ENCODE measurements around the gene IL12RB1. TPM values are rescaled to one million over a fixed set of nuclear protein-coding genes. Genes with fewer than 3 reads are reported as not detected.

IL12RB1 gene
- total and polyA plus RNA-seq, 2 of the 13 experiments (the other 11 are each of a cell fraction or from before 2014, with no cell fraction given), result 0.03 to 0.04 TPM

DNA sequence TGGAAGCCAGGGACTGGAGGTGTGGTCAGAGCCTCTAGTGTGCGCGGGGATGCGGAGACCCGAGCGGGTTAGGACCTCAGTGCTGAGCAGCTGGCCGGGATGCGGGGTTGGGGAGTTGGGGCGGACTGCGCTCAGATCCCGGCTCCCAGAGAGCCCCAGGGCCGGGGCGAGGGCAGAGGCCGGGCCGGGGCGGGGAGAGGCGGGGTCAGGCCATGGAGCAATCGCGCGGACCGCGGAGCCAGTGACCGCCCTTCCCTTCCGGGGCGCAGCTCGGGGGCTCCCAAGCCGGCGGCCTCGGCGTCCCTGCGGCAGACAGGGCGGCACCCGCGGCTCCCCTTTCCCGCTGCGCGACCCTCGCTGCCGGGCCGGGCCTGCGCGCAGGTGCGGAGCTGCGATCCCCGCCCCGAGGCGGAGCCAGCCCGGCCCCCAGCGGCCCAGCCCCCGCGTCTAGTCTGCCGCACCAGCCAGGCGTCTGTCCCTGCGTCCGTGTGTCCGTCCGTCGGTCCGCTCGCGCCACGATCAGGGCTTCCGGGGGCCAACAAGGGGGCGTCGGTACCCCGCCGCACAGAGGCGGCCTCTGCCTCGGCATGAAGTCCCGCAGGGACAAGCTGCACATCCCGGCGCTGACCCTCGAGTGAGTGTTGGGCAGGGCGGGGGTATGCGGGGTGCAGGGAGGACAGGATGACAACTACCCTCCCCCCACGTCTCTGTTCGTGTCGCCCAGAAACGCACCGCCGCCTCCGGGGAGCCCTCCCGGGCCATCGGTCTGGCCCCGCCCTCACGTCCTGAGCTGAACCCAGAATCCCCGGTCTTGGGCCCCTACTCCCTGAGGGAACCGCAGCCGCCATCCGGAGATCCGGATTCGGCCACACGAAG is 23.2 kb upstream of the IL12RB1 start (continued):
- TF ChIP-seq, protein P1, sequence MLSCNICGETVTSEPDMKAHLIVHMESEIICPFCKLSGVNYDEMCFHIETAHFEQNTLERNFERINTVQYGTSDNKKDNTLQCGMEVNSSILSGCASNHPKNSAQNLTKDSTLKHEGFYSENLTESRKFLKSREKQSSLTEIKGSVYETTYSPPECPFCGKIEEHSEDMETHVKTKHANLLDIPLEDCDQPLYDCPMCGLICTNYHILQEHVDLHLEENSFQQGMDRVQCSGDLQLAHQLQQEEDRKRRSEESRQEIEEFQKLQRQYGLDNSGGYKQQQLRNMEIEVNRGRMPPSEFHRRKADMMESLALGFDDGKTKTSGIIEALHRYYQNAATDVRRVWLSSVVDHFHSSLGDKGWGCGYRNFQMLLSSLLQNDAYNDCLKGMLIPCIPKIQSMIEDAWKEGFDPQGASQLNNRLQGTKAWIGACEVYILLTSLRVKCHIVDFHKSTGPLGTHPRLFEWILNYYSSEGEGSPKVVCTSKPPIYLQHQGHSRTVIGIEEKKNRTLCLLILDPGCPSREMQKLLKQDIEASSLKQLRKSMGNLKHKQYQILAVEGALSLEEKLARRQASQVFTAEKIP (CRISPR knock-in tag; IDR thresholded peaks at IDR 0.05; ENCODE audit: borderline replicate concordance), result no peak
- TF ChIP-seq ZNF292 (CRISPR knock-in tag; IDR thresholded peaks at IDR 0.05; ENCODE audit: borderline replicate concordance, low read depth) (no peak), SETDB1 (CRISPR knock-in tag; IDR thresholded peaks at IDR 0.05; ENCODE audit: borderline replicate concordance) (no peak), ZKSCAN5 (CRISPR knock-in tag; IDR thresholded peaks at IDR 0.05) (no peak), SYNCRIP (IDR thresholded peaks at IDR 0.05; ENCODE audit: insufficient read depth, low read depth, low read length) (no peak), MBD4 (IDR thresholded peaks at IDR 0.05; ENCODE audit: borderline replicate concordance, low read length) (no peak), MAZ (IDR thresholded peaks at IDR 0.05; ENCODE audit: borderline replicate concordance, low read depth, low read length) (no peak), MAZ (CRISPR knock-in tag; IDR thresholded peaks at IDR 0.05; ENCODE audit: low read depth) (peak; percentile 8; the same call in 1 of the 2 replicates), JUN (CRISPR knock-in tag; IDR thresholded peaks at IDR 0.05) (no peak), SP4 (CRISPR knock-in tag; IDR thresholded peaks at IDR 0.05) (peak; percentile 64), ZNF530 (CRISPR knock-in tag; IDR thresholded peaks at IDR 0.05; ENCODE audit: low read depth) (no peak)
- TF ChIP-seq, protein P2, sequence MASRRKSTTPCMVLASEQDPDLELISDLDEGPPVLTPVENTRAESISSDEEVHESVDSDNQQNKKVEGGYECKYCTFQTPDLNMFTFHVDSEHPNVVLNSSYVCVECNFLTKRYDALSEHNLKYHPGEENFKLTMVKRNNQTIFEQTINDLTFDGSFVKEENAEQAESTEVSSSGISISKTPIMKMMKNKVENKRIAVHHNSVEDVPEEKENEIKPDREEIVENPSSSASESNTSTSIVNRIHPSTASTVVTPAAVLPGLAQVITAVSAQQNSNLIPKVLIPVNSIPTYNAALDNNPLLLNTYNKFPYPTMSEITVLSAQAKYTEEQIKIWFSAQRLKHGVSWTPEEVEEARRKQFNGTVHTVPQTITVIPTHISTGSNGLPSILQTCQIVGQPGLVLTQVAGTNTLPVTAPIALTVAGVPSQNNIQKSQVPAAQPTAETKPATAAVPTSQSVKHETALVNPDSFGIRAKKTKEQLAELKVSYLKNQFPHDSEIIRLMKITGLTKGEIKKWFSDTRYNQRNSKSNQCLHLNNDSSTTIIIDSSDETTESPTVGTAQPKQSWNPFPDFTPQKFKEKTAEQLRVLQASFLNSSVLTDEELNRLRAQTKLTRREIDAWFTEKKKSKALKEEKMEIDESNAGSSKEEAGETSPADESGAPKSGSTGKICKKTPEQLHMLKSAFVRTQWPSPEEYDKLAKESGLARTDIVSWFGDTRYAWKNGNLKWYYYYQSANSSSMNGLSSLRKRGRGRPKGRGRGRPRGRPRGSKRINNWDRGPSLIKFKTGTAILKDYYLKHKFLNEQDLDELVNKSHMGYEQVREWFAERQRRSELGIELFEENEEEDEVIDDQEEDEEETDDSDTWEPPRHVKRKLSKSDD (CRISPR knock-in tag; IDR thresholded peaks at IDR 0.05; ENCODE audit: low read depth), result no peak
- TF ChIP-seq, protein P3, sequence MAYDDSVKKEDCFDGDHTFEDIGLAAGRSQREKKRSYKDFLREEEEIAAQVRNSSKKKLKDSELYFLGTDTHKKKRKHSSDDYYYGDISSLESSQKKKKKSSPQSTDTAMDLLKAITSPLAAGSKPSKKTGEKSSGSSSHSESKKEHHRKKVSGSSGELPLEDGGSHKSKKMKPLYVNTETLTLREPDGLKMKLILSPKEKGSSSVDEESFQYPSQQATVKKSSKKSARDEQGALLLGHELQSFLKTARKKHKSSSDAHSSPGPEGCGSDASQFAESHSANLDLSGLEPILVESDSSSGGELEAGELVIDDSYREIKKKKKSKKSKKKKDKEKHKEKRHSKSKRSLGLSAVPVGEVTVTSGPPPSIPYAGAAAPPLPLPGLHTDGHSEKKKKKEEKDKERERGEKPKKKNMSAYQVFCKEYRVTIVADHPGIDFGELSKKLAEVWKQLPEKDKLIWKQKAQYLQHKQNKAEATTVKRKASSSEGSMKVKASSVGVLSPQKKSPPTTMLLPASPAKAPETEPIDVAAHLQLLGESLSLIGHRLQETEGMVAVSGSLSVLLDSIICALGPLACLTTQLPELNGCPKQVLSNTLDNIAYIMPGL (CRISPR knock-in tag; IDR thresholded peaks at IDR 0.05; ENCODE audit: borderline replicate concordance in 1 of 2, low read depth in 1 of 2), result peak in 1 of 2 experiments; percentile 16; a peak in 2 of 4 replicates
- TF ChIP-seq, protein P4, sequence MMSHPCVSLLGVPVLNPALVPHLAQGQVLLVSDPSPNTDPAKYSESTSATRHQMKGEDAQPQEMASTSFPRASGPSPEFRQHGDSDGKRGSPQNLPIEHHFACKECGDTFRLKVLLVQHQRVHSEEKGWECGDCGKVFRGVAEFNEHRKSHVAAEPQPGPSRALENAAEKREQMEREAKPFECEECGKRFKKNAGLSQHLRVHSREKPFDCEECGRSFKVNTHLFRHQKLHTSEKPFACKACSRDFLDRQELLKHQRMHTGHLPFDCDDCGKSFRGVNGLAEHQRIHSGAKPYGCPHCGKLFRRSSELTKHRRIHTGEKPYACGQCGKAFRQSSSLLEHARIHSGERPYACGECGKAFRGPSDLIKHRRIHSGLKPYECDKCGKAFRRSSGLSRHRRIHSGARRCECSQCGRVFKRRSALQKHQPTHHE (CRISPR knock-in tag; IDR thresholded peaks at IDR 0.05; ENCODE audit: borderline replicate concordance), result 0 out of 2 replicates have a peak, but pooled peaks have one; percentile 13
- TF ChIP-seq, protein P5, sequence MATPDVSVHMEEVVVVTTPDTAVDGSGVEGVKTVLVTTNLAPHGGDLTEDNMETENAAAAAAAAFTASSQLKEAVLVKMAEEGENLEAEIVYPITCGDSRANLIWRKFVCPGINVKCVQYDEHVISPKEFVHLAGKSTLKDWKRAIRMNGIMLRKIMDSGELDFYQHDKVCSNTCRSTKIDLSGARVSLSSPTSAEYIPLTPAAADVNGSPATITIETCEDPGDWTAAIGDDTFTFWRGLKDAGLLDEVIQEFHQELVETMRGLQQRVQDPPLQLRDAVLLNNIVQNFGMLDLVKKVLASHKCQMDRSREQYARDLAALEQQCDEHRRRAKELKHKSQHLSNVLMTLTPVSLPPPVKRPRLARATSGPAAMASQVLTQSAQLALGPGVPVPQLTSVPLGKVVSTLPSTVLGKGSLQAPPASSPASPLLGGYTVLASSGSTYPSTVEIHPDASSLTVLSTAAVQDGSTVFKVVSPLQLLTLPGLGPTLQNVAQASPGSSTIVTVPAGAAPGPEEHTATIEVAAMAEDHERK (CRISPR knock-in tag; IDR thresholded peaks at IDR 0.05; ENCODE audit: low read depth), result no peak
